Cardiac muscle cell (in vitro differentiated cells and primary cell): Measurements from ENCODE around the gene SERINC3. TPM values are rescaled to one million over a fixed set of nuclear protein-coding genes. Genes with fewer than 3 reads are reported as not detected.

ENCODE experiments used
- DNase-seq, 2 donors: peaks; one replicate each; pipeline versions ENCODE4 v3.0.0 to v3.0.0-alpha.2; 2010 to 2017; ENCODE audit warnings: low read depth in 1 of 2, low spot score in 1 of 2
- H3K27ac ChIP-seq: fragments of 200-600 bp; sonication (generic); 2 replicates; pipeline ENCODE4 v1.5.1; 2016
- H3K27me3 ChIP-seq: fragments of 200-600 bp; sonication (generic); 2 replicates; pipeline ENCODE4 v1.6.0; 2016; ENCODE audit warnings: control low read depth
- H3K36me3 ChIP-seq: fragments of 200-600 bp; sonication (generic); 2 replicates; pipeline ENCODE4 v1.5.1; 2016; ENCODE audit warnings: control low read depth
- H3K4me1 ChIP-seq: fragments of 200-600 bp; sonication (generic); 2 replicates; pipeline ENCODE4 v1.8.1; 2017; ENCODE audit warnings: low read depth, mild to moderate bottlenecking, mixed run types
- H3K4me3 ChIP-seq: fragments of 200-600 bp; sonication (generic); 2 replicates; pipeline ENCODE4 v1.5.1; 2016; ENCODE audit warnings: mild to moderate bottlenecking
- H3K9me3 ChIP-seq: fragments of 200-600 bp; sonication (generic); 2 replicates; pipeline ENCODE4 v1.5.1; 2017; ENCODE audit warnings: low read depth, mild to moderate bottlenecking, control low read depth
- polyA plus RNA-seq: library from polyadenylated mRNA; unstranded; fragments of >200 nt; fragmentation: Nextera tagmentation; extraction: Ambion mirVana; gene quantifications from 2 replicates; pipeline ENCODE4 v1.2.1, GENCODE V29; 2016
- total RNA-seq: library from RNA; depleted of rRNA; stranded (reverse); fragments of >200 nt; gene quantifications from 2 replicates; pipeline ENCODE4 v1.2.3, GENCODE V29; 2016
- TF ChIP-seq, protein P1 (sequence below): IDR thresholded peaks from 2 replicates; pipeline ENCODE4 v1.5.1; 2012; ENCODE audit warnings: low read depth, mild to moderate bottlenecking, low read length

Gene SERINC3
- total and polyA plus RNA-seq, 2 experiments from 2014 or later = 49.2 to 73.8 TPM

GRCh38 chr20:44497761-44498160 lies 24.1 kb downstream of the SERINC3 start:
- H3K36me3 ChIP-seq = peaks cover 51% of the 10 kb centered on the region

GRCh38 chr20:44496976-44497375 lies 24.9 kb downstream of the SERINC3 start:
- no peaks in the 10 kb centered on the region for H3K9me3 ChIP-seq
- H3K4me3 ChIP-seq = no peak overlapping the region
- peaks cover 46% of the 10 kb centered on the region for H3K36me3 ChIP-seq
- DNase-seq = no peak
- no peaks in the 10 kb centered on the region for H3K27me3 ChIP-seq
- no peak overlapping the region for H3K27ac ChIP-seq
- peaks cover 12% of the 10 kb centered on the region for H3K4me1 ChIP-seq
- TF ChIP-seq, protein P1, sequence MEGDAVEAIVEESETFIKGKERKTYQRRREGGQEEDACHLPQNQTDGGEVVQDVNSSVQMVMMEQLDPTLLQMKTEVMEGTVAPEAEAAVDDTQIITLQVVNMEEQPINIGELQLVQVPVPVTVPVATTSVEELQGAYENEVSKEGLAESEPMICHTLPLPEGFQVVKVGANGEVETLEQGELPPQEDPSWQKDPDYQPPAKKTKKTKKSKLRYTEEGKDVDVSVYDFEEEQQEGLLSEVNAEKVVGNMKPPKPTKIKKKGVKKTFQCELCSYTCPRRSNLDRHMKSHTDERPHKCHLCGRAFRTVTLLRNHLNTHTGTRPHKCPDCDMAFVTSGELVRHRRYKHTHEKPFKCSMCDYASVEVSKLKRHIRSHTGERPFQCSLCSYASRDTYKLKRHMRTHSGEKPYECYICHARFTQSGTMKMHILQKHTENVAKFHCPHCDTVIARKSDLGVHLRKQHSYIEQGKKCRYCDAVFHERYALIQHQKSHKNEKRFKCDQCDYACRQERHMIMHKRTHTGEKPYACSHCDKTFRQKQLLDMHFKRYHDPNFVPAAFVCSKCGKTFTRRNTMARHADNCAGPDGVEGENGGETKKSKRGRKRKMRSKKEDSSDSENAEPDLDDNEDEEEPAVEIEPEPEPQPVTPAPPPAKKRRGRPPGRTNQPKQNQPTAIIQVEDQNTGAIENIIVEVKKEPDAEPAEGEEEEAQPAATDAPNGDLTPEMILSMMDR = no peak

More at GRCh38 chr20:44497761-44498160, 24.1 kb downstream of the SERINC3 start:
- peaks cover 12% of the 10 kb centered on the region for H3K4me1 ChIP-seq
- TF ChIP-seq, protein P1 = no peak
- no peak for DNase-seq
- no peak overlapping the region for H3K4me3 ChIP-seq
- no peaks in the 10 kb centered on the region for H3K9me3 ChIP-seq
- no peaks in the 10 kb centered on the region for H3K27me3 ChIP-seq
- no peak overlapping the region for H3K27ac ChIP-seq

GRCh38 chr20:44495802-44496481 lies 25.9 kb downstream of the SERINC3 start:
- peak in 1 of 2 donors; percentile 58 for DNase-seq
- peaks cover 8% of the 10 kb centered on the region for H3K4me1 ChIP-seq
- no peak overlapping the region for H3K27ac ChIP-seq
- TF ChIP-seq, protein P1 = no peak
- no peaks in the 10 kb centered on the region for H3K9me3 ChIP-seq
- H3K4me3 ChIP-seq = no peak overlapping the region
- no peaks in the 10 kb centered on the region for H3K27me3 ChIP-seq
- H3K36me3 ChIP-seq = peaks cover 35% of the 10 kb centered on the region

GRCh38 chr20:44495257-44495656 lies 26.6 kb downstream of the SERINC3 start:
- peaks cover 1% of the 10 kb centered on the region for H3K4me1 ChIP-seq
- peak overlapping the region; percentile 41 for H3K27ac ChIP-seq
- H3K27me3 ChIP-seq = no peaks in the 10 kb centered on the region
- H3K9me3 ChIP-seq = no peaks in the 10 kb centered on the region
- H3K4me3 ChIP-seq = no peak overlapping the region
- H3K36me3 ChIP-seq = peaks cover 29% of the 10 kb centered on the region
- TF ChIP-seq, protein P1 = no peak
- peak in 1 of 2 donors; percentile 73 for DNase-seq

GRCh38 chr20:44494681-44495080 lies 27.2 kb downstream of the SERINC3 start:
- DNase-seq = no peak
- no peaks in the 10 kb centered on the region for H3K27me3 ChIP-seq
- TF ChIP-seq, protein P1 = no peak
- no peak overlapping the region for H3K4me3 ChIP-seq
- H3K36me3 ChIP-seq = peaks cover 30% of the 10 kb centered on the region
- H3K27ac ChIP-seq = peak overlapping the region; percentile 41
- no peaks in the 10 kb centered on the region for H3K4me1 ChIP-seq
- H3K9me3 ChIP-seq = no peaks in the 10 kb centered on the region
